KBM-7 (cell line): ENCODE results near the gene LIFR.
"Not testable (repeated sequence)": the region's sequence is repeated elsewhere in the genome, so short reads cannot be mapped to it uniquely, and the experiment has no call there.

ENCODE experiments used
- DNase-seq: peaks from one replicate; pipeline ENCODE4 v3.0.0-alpha.2; 2015
- in situ Hi-C: fragments of 300-500 bp; cut with MboI; formaldehyde crosslinking; loops from 2 replicates; pipeline ENCODE4 v1.14.3; 2020; ENCODE audit warnings: low sequenced_read_pairs, low pct_unique_long_range_greater_than_20kb, mixed read lengths

The LIFR gene

DNA sequence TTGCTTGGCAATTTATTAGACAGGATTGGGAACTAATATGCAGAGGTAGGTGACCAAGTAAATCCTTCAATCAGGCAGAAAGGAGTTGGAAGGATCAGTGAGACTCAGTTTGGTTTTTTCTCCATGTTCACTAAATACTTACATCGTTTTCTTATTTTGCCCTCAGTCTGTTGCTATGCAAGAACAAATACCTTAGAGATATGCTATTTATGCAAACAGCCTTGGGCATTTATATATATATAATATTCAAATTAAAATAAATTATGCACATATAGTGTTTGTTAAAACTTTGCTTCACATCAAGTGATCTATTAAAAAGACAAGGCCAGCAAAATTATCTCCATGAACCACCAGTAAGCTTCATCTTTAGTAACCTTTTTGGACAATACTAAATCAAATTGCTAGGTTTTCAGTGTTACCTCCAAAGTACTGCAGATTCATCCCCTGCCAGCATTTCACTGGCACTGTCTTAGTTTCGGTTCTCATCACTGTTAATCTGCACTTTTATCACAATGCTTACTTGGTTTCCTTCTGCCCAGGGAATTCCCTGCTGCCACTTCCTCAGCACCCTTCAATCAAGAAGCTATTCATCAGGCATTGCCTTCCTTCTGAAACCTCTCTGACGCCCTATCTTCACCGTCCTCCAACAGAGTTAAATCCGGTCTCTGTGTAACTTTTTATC lies 26.0 kb upstream of the LIFR start:
- in situ Hi-C loops: no loop called here
- DNase-seq: no peak

DNA sequence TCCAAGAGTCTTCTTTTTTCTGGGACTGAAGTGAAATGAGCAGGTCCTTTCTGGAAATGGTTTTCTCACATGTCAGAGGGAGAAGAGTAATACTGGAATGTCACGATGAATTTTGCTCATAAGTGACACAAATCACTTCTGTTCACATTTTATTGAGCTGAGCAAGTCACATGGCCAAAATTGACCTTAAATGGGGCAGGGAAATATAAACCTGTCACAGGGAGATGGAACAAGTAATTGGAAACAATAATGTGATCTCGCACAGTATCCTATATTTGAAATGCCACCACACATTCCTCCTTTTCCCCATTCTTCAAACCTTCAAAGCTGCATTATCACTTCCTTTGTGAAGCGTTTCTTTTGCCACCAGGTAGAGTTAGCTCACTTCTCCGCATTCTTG lies 25.2 kb upstream of the LIFR start:
- no peak for DNase-seq
- in situ Hi-C loops: no loop called here

DNA sequence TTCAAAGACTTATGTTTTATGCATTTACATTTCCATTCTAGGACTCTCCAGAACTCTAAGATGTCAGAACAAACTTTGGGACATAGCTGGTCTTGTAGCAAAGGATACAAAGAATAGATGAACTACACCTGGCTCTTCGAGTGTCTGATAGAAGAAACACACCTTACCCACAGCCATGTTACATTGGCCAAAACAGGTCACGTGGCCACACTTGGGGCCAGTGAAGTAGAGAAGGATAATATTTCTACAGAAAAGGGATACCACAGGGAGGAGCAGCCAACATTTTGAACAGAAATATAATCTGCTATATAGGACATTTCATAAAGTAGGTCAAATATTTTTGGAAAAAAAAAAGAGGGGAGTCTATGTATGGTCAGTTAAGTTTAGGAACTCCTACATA lies 22.7 kb upstream of the LIFR start:
- in situ Hi-C loops: no loop called here
- DNase-seq: no peak

DNA sequence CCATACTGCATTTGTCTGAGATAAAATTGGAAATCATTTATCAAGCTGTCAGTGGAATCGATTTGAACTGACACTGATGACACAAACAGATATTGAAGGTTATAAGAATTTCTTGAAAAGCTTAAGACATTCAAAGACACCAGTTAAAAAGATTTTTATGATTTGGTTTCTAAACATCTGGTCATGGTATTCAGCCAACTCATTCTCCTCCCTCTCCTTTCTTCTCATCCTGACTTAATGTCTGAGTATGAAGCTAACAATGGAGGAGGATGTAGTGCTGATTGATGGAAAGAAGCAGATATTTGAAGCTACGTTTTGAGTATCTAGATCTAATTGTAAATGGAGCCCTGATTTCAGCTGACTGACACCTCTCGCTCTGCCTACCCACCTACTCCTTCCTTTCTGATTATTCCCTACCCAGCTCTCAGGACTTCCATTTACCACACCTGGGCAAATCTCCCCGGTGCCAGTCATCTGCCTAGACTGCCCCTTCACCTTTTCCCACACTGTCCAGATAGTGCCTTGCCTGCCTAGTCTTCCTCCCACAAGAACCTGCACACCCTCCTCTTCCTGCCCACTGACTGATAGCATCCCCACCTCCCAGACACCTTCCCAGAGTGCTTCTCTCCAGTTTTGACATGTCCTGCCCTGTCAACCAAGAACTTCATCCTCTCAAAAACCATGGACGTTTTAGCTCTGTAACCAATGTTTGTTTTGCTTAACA lies 20.7 kb upstream of the LIFR start:
- no peak for DNase-seq
- in situ Hi-C loops: no loop called here

DNA sequence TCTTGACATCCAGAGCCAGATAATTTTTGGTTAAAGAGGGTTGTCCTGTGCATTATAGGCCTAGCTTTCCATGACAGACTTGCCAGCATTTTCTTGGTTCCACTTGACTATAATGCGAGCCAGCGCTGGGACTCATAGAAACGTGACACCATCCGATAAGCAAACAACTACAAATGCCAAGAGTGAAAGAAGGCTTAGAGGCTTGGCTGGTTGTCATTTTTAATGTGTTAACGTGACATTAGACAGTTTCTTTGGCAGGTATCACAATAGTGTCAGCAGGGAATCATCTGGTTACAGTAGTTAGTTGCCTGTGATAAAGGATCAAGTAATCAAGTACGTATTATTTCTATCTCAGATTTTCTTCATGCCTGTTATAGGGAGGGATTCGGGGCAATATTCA lies 20.0 kb upstream of the LIFR start:
- in situ Hi-C loops: no loop called here
- no peak for DNase-seq

DNA sequence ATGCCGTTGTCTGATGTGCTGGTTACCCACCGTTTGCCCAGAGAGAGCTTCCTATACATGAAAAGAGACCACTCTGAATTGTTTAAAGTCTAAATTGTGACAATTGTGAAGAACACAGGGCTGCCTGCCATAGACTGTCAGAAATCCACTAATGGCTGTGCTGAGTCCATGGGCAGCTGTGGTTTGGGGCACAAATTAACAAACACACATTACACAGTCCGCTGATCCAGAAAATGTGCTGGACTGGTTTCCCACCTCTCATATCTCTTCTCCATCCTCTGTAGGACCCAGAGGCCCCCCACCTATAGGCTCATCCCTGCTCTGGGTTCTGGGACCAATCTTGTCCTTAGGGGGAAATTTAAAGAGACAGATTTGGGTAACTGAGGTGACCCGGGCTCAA lies 19.0 kb upstream of the LIFR start:
- in situ Hi-C loops: no loop called here
- DNase-seq: no peak

DNA sequence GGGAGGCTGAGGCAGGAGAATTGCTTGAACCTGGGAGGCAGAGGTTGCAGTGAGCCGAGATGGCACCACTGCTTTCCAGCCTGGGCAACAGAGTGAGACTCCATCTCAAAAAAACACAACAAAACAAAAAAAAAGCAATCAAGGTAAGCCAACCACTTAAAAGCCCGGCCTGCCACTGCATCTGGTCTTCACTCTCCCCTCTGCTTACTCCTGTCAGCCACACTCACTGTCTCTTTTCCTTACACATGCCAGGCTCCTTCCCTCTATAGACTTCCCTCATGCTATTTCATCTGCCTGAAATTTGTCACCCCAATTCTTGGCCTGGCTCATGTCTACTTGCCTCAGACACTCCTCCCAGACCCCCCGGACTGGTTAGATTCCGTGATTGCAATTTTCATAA lies 17.6 kb upstream of the LIFR start:
- no peak for DNase-seq
- in situ Hi-C loops: no loop called here

DNA sequence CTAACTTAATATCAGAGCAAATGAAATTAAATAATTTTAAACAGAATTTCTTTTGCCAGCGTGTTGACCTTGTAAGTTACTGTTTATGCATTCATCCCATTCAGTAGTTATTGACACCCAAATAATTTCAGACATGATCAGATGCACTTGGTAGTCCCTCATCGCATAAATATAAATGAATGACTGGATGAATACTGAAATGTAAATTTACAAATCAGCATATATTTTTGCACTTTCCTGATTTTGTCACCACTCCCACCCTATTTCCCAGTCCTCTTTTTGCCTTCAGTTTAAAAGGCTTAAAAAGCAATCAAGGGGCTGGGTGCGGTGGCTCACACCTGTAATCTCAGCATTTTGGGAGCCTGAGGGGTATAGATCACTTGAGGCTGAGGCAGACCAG lies 17.1 kb upstream of the LIFR start:
- DNase-seq: no peak
- in situ Hi-C loops: no loop called here

DNA sequence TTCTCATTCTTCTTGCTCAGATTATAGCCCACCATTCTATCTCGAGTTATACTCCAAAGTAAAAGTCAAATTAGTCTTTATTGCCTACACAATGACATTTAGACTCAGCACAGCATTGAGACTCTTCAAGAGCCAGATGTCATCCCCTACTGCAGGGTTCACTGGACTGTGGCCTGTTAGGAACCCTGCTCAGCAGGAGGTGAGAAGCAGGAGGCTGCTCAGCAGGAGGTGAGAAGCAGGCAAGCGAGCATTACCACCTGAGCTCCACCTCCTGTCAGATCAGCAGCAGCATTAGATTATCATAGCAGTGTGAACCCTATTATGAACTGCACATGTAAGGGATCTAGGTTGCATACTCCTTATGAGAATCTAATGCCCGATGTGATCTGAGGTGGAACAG lies 12.7 kb upstream of the LIFR start:
- DNase-seq: no peak
- in situ Hi-C loops: no loop called here

DNA sequence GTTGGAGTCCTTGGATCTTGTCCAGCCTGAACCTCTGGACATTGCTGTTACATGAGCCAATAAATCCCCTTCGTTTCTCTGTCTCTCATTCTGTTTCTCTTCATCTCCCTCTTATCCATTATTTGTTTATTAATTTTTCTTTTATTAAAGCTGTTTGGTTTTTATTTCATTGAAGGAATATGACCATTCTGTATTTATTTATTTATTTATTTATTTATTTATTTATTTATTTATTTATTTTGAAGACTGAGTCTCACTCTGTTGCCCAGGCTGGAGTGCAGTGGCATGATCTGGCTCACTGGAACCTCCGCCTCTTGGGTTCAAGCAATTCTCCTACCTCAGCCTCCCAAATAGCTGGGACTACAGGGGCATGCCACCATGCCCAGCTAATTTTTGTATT lies 10.9 kb upstream of the LIFR start:
- DNase-seq, in situ Hi-C loops: not testable (repeated sequence)

DNA sequence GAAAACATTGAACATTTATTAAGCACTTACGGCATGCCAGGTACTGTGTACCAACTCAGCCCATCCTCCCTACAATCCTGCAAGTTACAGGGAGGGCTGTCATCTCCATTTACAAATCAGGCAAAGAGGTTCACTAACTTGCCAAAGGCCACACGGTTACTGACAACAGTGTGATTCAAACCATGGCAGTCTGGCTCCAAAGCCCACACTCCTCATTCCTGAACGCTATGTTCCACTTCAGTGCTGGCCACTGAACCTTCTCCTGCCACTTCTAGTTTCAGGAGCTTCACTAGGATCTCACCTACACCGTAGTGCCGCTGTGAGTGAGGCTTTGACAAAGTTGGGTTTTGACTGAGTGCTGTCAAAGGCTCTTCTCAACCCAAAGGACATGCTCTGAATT lies 7.2 kb upstream of the LIFR start:
- in situ Hi-C loops: no loop called here
- DNase-seq: no peak

DNA sequence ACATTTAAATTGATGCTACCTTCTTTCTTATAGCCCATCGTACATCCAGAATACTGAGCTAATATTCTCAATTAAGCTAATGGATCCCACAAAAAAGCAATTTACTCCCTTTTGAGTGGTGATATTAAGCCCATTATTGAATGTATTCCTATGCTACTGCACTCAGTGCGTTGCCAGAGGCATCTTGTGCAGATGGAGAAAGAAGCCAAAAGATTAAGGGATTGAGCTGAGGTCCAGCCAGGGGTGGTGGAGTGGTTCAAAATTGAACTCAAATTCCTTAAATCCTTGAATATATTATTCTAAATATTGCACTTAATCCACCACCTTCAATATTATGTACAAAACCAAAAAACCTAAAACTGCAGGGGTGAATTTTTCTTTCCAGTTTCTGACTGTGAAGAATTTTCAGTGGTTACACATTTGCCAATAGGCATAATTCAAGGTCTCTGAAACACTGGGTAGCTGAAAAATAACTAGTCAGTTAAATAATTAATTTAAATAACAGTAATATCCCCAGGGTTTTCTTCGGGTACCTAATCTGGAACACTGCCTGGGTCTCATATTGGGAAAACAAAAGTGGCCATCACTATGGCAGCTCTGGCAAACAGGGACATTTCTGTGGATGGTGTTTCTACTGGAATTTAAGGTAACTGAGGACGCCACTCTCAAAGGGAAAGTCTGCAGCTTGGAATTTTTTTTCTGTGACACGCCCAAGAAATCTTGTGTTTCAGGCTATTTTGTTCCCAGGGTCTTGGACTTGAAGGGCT lies 6.2 kb upstream of the LIFR start:
- no peak for DNase-seq
- in situ Hi-C loops: no loop called here

DNA sequence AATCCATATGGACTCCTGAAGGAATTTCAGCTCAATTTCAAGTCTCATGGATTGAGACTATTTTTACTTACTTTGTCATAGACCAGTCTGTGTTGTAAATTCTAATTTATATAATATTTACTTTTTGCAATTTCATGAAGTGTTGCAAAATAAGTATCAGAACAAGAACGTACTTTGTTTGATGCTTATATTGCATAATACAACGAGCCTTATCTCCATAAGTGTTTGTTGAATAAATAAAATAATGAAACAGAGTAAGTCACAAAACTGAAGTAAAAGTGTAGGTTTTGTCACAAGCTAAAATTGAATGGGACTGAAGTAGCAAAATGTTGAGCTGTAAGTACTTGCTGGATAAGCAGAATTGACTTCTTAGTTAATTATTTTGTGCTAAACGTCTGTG lies 3.0 kb upstream of the LIFR start:
- in situ Hi-C loops: no loop called here
- DNase-seq: no peak

DNA sequence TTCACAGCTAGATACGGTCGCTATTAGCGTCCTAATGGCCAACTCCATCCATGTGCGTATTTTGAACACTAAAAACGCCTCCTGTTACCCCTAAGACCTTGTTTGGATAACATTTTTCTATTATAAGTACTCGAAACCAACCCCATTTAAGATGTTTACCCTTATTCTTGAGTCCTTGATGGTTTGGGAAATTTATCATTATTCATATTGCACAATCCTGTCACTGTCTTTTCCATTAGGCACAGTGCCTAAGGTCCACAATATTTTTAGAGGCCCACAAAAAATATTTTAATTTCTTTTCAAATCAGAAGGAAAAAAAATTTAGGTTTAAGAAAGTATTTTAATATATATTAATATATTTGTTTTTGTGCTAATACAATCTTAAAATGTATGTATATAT lies 1.3 kb upstream of the LIFR start:
- no peak for DNase-seq
- in situ Hi-C loops: no loop called here

DNA sequence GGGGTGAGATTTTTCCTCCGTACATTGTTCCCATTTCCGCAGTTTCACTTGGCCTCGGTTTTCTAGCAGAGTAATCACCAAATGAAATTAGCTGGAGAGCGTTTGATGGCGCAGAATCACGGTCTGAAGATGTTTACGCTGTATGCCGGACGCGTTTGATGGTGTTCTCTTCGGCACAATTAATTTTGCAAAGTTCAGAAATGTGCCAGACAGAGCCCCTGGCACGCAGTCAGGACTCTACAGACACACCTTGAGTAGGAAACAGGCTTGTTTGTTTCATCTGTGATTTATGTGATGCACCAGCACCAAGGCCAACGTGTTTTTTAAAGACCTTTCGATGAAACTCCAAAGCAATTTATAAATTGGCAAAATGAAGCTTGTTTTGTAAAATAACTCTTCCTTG lies 863 bp upstream of the LIFR start:
- DNase-seq: no peak
- in situ Hi-C loops: no loop called here

DNA sequence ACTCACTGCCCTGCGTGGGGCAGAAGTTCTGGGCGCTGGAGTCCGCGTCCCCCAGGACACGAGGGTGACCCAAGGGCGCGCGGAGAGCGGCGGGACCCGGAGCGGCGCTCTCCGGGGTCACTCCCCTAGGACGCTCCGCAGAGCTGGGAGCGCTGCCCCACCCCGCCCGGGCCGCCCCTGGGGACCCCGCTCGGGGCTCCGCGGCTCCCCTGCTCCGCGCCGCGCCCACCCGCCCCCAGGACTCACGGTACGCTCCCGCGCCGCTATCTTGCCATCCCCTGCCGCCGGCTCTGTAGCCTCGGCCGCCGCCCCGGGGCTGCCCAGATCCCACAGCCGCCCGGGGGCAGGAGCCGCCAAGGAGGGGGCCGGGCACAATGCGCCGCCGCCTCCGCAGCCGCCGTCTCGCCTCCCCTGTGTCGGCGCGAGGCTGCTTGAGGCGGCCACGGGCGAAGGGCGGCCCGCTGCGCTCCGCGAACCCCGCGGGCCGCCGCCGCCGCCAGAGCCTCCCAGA lies 303 bp downstream of the LIFR start:
- DNase-seq: peak; percentile 24
- in situ Hi-C loops: no loop called here

DNA sequence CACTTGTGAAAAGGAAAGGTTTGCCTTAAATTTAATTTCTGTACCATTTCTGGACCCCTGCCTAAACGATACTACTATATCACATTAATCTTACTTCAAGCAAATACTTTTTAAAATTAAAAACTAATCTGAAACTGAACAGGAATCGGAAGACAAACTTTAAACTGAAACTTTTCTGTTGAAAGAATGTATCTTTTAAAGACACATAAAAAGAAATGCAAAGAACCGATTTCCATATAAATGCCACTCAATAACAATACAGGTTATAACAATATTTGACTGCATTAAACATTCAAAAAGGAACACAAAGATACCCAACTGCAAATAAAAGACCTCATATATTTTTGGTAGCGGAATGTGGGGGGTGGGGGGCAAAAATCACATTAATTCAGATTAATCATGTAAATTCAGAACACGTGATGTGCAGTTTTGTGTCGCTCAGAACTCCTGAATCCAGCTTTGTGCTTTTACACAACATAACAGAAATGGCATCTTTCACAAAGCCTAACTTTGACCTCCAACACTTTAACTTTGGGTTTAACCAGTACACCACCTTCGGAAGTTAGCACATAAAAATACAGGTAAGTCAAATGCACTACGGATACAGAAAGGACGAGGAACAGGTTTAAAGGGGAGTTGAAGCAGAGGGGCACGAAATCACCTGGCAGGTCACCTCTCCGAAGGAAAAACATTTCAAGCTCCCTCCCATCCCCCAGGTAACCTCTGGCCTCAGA lies 925 bp downstream of the LIFR start:
- DNase-seq: peak; percentile 6
- in situ Hi-C loops: no loop called here

DNA sequence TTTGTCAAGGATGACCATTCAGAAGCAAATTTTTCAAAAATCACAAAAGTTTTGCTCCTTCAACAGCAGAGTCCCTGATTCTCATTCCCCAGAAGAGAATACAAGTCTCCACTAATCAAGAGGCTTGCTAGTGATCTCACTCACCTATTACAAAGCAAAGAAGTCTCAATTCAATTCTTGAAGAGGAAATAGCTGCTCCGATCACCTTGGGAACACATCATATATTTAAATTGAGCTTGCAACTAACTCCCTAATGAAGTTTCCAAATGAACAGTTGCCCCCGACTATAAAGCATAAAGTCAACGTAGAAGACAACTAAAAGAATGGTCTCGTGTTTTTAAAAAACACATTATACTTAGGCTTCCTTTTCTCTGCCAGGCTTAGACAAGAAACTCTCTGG lies 1.6 kb downstream of the LIFR start:
- in situ Hi-C loops: no loop called here
- DNase-seq: peak; percentile 6

DNA sequence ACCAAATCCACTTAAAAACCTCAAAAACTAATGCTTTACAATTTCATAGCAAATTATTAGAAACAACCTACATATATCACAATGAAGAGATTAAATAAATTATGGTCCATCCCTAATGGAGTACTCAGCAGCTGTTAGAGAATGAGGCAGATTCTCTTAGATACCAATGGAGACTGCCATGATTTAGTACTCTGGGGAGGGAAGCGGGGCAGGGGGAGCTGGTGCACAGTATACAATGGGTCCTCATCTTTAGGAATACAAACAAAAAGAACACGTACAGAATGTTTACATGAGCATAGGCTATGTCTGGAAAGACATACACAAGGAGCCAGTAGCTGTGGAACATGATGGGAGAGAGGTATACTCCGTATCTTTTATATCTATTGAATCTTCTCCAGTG lies 2.0 kb downstream of the LIFR start:
- in situ Hi-C loops: no loop called here
- no peak for DNase-seq
